ENCODE results near the gene RRP7A. TPM values are rescaled to one million over a fixed set of nuclear protein-coding genes. Genes with fewer than 3 reads are reported as not detected.
"Not testable (repeated sequence)": the region's sequence is repeated elsewhere in the genome, so short reads cannot be mapped to it uniquely, and the experiment has no call there.

RRP7A gene
- total RNA-seq, 2 donors from 2014 or later, result 28.6 to 79.4 TPM

DNA sequence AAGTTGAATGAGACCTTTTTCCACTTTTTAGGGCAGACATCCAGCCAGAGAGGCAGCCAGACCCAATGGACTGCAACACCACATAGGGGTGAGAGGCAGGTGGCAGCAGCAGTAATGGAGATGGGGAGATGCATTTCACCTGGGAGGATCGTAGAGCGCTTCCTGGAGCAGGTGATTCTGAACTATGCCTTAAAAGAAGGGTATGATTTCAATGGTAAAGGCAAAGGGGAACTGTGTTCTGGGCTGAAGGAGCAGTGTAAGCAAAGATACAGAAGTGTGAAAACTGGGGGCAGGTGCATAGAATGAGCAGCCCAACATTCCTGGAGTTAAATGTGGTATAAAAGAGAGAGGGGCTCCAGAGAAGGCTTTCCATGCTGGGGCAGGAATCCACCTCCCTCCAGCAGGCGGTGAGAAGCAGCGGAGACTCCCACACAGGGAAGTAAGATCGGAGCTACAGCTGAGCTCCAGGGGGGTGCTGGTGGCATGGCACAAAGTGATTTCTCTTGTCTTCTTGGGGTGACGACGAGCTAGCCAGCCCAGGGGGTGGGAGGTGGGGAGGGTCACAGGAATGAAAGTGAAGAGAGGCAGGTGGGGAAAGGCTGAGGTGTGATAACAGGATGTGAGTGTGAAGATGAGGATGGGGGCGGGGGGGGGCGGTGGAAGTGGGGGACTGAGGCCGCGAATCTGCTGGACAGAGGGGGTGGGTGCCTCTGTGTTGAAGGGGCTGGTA is 29.9 kb upstream of the RRP7A start:
- Histone ChIP-seq H3K27ac (no peak overlapping the region), H3K36me3 (no peaks in the 10 kb centered on the region), H3K4me1 (no peaks in the 10 kb centered on the region), H3K4me3 (no peak overlapping the region), H3K9me3 (no peaks in the 10 kb centered on the region), H3K9ac (ENCODE audit: low read depth in 2 of 2, low read length in 2 of 2) (no peak overlapping the region), H3K27me3 (no peaks in the 10 kb centered on the region)
- intact Hi-C loops (cut with DNase I), result no loop called here
- no peak for DNase-seq
- TF ChIP-seq, protein P1, sequence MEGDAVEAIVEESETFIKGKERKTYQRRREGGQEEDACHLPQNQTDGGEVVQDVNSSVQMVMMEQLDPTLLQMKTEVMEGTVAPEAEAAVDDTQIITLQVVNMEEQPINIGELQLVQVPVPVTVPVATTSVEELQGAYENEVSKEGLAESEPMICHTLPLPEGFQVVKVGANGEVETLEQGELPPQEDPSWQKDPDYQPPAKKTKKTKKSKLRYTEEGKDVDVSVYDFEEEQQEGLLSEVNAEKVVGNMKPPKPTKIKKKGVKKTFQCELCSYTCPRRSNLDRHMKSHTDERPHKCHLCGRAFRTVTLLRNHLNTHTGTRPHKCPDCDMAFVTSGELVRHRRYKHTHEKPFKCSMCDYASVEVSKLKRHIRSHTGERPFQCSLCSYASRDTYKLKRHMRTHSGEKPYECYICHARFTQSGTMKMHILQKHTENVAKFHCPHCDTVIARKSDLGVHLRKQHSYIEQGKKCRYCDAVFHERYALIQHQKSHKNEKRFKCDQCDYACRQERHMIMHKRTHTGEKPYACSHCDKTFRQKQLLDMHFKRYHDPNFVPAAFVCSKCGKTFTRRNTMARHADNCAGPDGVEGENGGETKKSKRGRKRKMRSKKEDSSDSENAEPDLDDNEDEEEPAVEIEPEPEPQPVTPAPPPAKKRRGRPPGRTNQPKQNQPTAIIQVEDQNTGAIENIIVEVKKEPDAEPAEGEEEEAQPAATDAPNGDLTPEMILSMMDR (IDR thresholded peaks at IDR 0.05), result no peak

DNA sequence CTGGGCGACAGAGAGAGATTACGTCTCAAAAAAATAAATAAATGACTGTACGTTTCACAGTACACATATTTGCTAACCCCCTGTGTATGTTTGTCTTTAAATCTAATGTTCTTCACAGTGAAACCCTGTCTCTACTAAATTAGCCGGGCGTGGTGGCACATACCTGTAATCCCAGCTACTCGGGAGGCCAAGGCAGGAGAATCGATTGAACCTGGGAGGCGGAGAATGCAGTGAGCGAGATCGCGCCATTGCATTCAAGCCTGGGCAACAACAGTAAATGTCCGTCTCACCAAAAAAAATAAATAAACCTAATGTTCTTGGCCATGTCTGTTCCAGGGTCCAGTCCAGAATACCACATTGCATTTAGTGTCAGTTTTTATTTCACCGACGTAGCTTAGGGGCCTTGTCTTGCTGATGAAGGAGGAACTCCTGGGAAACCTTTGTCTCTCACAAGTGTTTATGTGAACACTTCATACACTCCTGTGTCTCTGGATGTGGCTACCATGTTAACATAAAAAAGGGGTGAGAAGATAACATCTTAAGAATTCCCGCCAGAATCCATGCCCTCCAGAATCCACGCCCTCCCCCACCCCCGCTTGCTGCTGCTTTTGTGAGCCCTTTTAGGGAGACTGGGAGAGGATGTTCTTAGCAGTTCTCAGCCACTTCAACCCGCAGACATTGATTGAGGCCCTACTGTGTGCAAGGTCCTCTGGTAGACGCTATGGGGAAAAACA is 29.2 kb upstream of the RRP7A start:
- Histone ChIP-seq H3K4me3 (no peak overlapping the region), H3K9ac (ENCODE audit: low read depth in 2 of 2, low read length in 2 of 2) (no peak overlapping the region)
- DNase-seq, result no peak

DNA sequence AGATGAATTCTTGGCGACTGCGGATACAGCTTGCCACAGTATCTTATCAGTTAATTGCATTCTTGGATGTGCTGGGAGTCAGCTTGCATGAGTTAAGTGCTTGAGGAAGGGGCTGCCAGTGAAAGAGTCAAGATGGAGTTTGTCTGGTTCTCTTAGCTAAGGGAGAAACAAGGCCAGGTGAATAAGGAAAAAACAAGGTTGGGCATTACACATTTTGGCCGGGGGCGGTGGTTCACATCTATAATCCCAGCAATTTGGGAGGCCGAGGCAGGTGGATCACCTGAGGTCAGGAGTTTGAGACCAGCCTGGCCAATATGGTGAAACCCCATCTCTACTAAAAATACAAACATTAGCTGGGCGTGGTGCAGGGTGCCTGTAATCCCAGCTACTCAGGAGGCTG is 28.5 kb upstream of the RRP7A start:
- H3K9me3 ChIP-seq; H3K4me3 ChIP-seq; H3K36me3 ChIP-seq; H3K9ac ChIP-seq (ENCODE audit: low read depth in 2 of 2, low read length in 2 of 2); H3K4me1 ChIP-seq; H3K27ac ChIP-seq; DNase-seq; H3K27me3 ChIP-seq; intact Hi-C loops (cut with DNase I): not testable (repeated sequence)

More for the DNA sequence above, 29.2 kb upstream of the RRP7A start:
- Histone ChIP-seq H3K27ac (no peak overlapping the region), H3K4me1 (no peaks in the 10 kb centered on the region), H3K9me3 (no peaks in the 10 kb centered on the region), H3K27me3 (no peaks in the 10 kb centered on the region), H3K36me3 (no peaks in the 10 kb centered on the region)
- TF ChIP-seq, protein P1 (IDR thresholded peaks at IDR 0.05), result no peak
- intact Hi-C loops (cut with DNase I), result no loop called here

DNA sequence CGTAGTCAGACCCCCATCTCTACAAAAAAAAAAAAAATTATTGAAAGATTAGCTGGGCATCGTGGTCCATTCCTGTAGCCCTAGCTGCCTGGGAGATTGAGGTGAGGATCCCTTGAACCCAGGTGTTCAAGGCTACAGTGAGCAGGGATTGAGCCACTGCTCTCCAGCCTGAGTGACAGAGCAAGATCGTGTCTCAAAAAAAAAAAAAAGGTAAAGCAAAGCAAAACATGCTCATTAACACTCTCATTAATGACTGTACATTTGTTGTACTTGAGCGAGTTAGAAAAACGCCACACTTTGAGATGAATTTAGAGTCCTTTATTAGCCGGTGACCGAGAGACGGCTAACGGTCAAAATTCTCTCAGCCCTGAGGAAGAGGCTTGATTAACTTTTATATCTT is 28.0 kb upstream of the RRP7A start:
- H3K36me3 ChIP-seq, result no peaks in the 10 kb centered on the region
- TF ChIP-seq, protein P1 (IDR thresholded peaks at IDR 0.05), result no peak

DNA sequence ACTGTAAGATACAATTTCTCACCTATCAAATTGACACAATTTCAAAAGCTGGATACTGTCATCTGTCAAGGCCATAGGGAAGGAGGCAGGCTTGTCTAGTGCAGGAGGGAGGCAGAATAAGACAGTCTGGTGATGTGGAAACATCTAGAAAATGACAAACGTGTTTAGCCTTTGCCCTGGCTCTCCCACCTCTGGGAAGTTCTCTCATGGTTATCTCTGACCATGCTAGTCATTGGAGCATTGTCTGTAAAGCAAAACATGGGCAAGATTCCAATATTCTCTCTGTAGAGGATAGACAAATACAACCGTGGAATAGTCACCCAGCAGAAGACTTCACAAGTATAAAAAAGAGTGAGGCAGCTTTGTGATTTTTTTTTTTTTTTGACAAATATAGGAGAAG is 25.1 kb upstream of the RRP7A start:
- TF ChIP-seq, protein P1 (IDR thresholded peaks at IDR 0.05), result no peak
- intact Hi-C loops (cut with DNase I), result no loop called here
- H3K4me3 ChIP-seq, result no peak overlapping the region
- DNase-seq, result no peak
- no peaks in the 10 kb centered on the region for H3K9me3 ChIP-seq
- no peaks in the 10 kb centered on the region for H3K36me3 ChIP-seq
- no peak overlapping the region for H3K27ac ChIP-seq
- H3K27me3 ChIP-seq, result no peaks in the 10 kb centered on the region
- no peaks in the 10 kb centered on the region for H3K4me1 ChIP-seq
- no peak overlapping the region for H3K9ac ChIP-seq (ENCODE audit: low read depth in 2 of 2, low read length in 2 of 2)

More for the DNA sequence above, 28.0 kb upstream of the RRP7A start:
- Histone ChIP-seq H3K4me3 (no peak overlapping the region), H3K4me1 (no peaks in the 10 kb centered on the region), H3K27me3 (no peaks in the 10 kb centered on the region), H3K9ac (ENCODE audit: low read depth in 2 of 2, low read length in 2 of 2) (no peak overlapping the region), H3K9me3 (no peaks in the 10 kb centered on the region), H3K27ac (no peak overlapping the region)
- intact Hi-C loops (cut with DNase I), result no loop called here
- DNase-seq, result no peak

DNA sequence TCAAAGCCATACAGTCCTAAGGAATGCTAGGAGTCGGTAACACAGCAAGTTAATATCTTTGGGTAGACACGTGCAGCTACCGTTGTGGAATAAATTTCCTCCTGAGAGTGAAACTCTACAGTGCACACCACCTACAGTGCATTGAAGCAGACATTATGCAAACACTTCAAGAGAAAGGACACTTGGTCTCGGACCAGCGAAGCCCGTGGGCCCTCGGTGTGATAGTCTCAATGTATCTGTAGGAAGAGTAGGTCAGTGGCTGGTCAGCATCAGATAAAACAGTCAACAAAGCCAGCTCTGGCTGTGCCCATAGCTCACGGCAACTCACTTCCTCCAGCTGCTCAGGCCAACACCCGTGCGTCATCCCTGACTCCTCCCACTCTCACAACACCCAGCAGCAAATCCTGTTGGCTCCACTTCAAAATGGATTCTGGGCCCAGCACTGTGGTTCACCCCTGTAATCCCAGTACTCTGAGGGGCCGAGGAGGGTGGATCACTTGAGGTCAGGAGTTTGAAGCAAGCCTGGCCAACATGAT is 19.7 kb upstream of the RRP7A start:
- H3K36me3 ChIP-seq; H3K4me3 ChIP-seq; DNase-seq; H3K9me3 ChIP-seq; intact Hi-C loops (cut with DNase I); H3K27me3 ChIP-seq; H3K4me1 ChIP-seq; H3K9ac ChIP-seq (ENCODE audit: low read depth in 2 of 2, low read length in 2 of 2): not testable (repeated sequence)
- peak overlapping the region; percentile 55 for H3K27ac ChIP-seq

DNA sequence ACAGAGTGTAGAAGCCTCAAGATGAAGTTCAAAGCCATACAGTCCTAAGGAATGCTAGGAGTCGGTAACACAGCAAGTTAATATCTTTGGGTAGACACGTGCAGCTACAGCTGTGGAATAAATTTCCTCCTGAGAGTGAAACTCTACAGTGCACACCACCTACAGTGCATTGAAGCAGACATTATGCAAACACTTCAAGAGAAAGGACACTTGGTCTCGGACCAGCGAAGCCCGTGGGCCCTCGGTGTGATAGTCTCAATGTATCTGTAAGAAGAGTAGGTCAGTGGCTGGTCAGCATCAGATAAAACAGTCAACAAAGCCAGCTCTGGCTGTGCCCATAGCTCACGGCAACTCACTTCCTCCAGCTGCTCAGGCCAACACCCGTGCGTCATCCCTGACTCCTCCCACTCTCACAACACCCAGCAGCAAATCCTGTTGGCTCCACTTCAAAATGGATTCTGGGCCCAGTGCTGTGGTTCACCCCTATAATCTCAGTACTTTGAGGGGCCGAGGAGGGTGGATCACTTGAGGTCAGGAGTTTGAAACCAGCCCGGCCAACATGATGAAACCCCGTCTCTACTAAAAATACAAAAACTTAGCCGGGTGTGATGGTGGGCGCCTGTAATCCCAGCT is 17.7 kb upstream of the RRP7A start:
- intact Hi-C loops (cut with DNase I); H3K27me3 ChIP-seq; H3K4me1 ChIP-seq; H3K9me3 ChIP-seq; H3K4me3 ChIP-seq; H3K9ac ChIP-seq (ENCODE audit: low read depth in 2 of 2, low read length in 2 of 2); DNase-seq; H3K36me3 ChIP-seq: not testable (repeated sequence)
- H3K27ac ChIP-seq, result peak overlapping the region; percentile 35

DNA sequence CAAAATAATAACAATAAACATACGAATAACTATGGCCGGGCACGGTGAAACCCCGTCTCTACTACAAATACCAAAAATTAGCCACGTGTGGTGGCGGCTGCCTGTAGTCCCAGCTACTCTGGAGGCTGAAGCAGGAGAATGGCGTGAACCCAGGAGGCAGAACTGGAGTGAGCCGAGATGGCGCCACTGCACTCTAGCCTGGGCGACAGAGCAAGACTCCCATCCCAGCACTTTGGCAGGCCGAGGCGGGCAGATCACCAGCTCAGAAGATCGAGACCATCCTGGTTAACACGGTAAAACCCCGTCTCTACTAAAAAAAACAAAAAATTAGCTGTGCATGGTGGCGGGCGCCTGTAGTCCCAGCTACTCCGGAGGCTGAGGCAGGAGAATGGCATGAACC is 17.0 kb upstream of the RRP7A start:
- H3K27ac ChIP-seq; DNase-seq; H3K36me3 ChIP-seq; intact Hi-C loops (cut with DNase I); H3K4me3 ChIP-seq; H3K4me1 ChIP-seq; H3K27me3 ChIP-seq; H3K9ac ChIP-seq (ENCODE audit: low read depth in 2 of 2, low read length in 2 of 2); H3K9me3 ChIP-seq: not testable (repeated sequence)

Data from colonic mucosa (tissue), 4 donors.